ENCODE results near the gene ARHGAP6.

ARHGAP6 gene

GRCh38 chrX:11421805-11422524 is 243.8 kb downstream of the ARHGAP6 start:
- no peak for DNase-seq

- no peak for DNase-seq
Measured at GRCh38 chrX:11420851-11421250, 244.9 kb downstream of the ARHGAP6 start.

GRCh38 chrX:11419102-11419501 is 246.6 kb downstream of the ARHGAP6 start:
- no peak for DNase-seq

GRCh38 chrX:11416600-11416999 is 249.1 kb downstream of the ARHGAP6 start:
- no peak for DNase-seq

GRCh38 chrX:11414091-11414490 is 251.6 kb downstream of the ARHGAP6 start:
- no peak for DNase-seq

GRCh38 chrX:11412715-11413623 is 252.8 kb downstream of the ARHGAP6 start:
- DNase-seq, result no peak

- no peak for DNase-seq
Measured at GRCh38 chrX:11409957-11410356, 255.8 kb downstream of the ARHGAP6 start.

- no peak for DNase-seq
Measured at GRCh38 chrX:11408783-11409182, 256.9 kb downstream of the ARHGAP6 start.

GRCh38 chrX:11408109-11408405 is 257.7 kb downstream of the ARHGAP6 start:
- DNase-seq, result no peak

GRCh38 chrX:11407331-11408108 is 258.2 kb downstream of the ARHGAP6 start:
- DNase-seq, result no peak

- no peak for DNase-seq
Measured at GRCh38 chrX:11406109-11406765, 259.5 kb downstream of the ARHGAP6 start.

GRCh38 chrX:11403631-11404030 is 262.1 kb downstream of the ARHGAP6 start:
- DNase-seq, result no peak

GRCh38 chrX:11401966-11402365 is 263.8 kb downstream of the ARHGAP6 start:
- DNase-seq, result no peak

GRCh38 chrX:11399489-11400094 is 266.1 kb downstream of the ARHGAP6 start:
- DNase-seq, result no peak

- DNase-seq, result no peak
Measured at GRCh38 chrX:11398785-11399184, 266.9 kb downstream of the ARHGAP6 start.

GRCh38 chrX:11398139-11398538 is 267.6 kb downstream of the ARHGAP6 start:
- DNase-seq, result no peak

- no peak for DNase-seq
Measured at GRCh38 chrX:11397680-11398079, 268.0 kb downstream of the ARHGAP6 start.

GRCh38 chrX:11395859-11396258 is 269.9 kb downstream of the ARHGAP6 start:
- no peak for DNase-seq

GRCh38 chrX:11393949-11394654 is 271.6 kb downstream of the ARHGAP6 start:
- DNase-seq, result no peak

- DNase-seq, result no peak
Measured at GRCh38 chrX:11386812-11387211, 278.9 kb downstream of the ARHGAP6 start.

GRCh38 chrX:11386001-11386523 is 279.7 kb downstream of the ARHGAP6 start:
- DNase-seq, result no peak

GRCh38 chrX:11382930-11383329 is 282.8 kb downstream of the ARHGAP6 start:
- DNase-seq, result no peak

All from SHP77 (cell line).